Activated B cell treated with CpG ODN at 0.5 μM for 24 hours (primary cell): ENCODE results near the gene RPRD2. TPM values are rescaled to one million over a fixed set of nuclear protein-coding genes. Genes with fewer than 3 reads are reported as not detected.

ENCODE experiments used
- ATAC-seq: fragments of 200-7000 bp; cut with Tn5 transposase; one replicate; pipeline ENCODE4 v1.10.0; 2021; ENCODE audit warnings: low read depth, mild to moderate bottlenecking, moderate library complexity
- CTCF ChIA-PET: fragments of 350-600 bp; sonication (Branson Sonifier 250); formaldehyde crosslinking; loops from one replicate; lab custom pipeline; 2021; ENCODE audit warnings: antibody characterized with exemption; lab: Charles Lee
- POLR2A ChIA-PET: fragments of 350-600 bp; sonication (Branson Sonifier 250); formaldehyde crosslinking; loops from one replicate; lab custom pipeline; 2021; ENCODE audit warnings: antibody characterized with exemption; lab: Charles Lee
- DNase-seq: peaks from one replicate; pipeline ENCODE4 v3.0.0; 2022
- H3K27ac Mint-ChIP-seq: one replicate; pipeline ENCODE4 v1.8.0; 2020; ENCODE audit warnings: mixed read lengths
- H3K27me3 Mint-ChIP-seq: one replicate; pipeline ENCODE4 v1.8.0; 2021; ENCODE audit warnings: mixed read lengths
- H3K36me3 Mint-ChIP-seq: one replicate; pipeline ENCODE4 v1.8.0; 2021; ENCODE audit warnings: low read depth, mixed read lengths
- H3K4me1 Mint-ChIP-seq: one replicate; pipeline ENCODE4 v1.8.0; 2021; ENCODE audit warnings: mixed read lengths
- H3K4me3 Mint-ChIP-seq: one replicate; pipeline ENCODE4 v1.8.0; 2020; ENCODE audit warnings: mild to moderate bottlenecking, mixed read lengths
- H3K9me3 Mint-ChIP-seq: one replicate; pipeline ENCODE4 v1.8.0; 2020; ENCODE audit warnings: mixed read lengths
- CTCF ChIP-seq: fragments of 200-600 bp; IDR thresholded peaks from one replicate; pipeline ENCODE4 v1.8.0; 2022; ENCODE audit warnings: antibody characterized with exemption, mild to moderate bottlenecking
- intact Hi-C: fragments of 100-400 bp; cut with micrococcal nuclease; formaldehyde crosslinking; loops from one replicate; pipeline ENCODE4 v1.15.1; 2024
- total RNA-seq: library from RNA; stranded (reverse); gene quantifications from 2 replicates; pipeline ENCODE4 v1.2.3, GENCODE V29; 2022

Gene RPRD2
- total RNA-seq, 1 donor from 2014 or later = 28.6 TPM

GRCh38 chr1:150420560-150421265 lies 56.8 kb downstream of the RPRD2 start:
- TF ChIP-seq CTCF = no peak
- ChIA-PET POLR2A (no interaction called here), CTCF (no interaction called here)
- Mint-ChIP-seq H3K27me3 (no peaks in the 10 kb centered on the region), H3K9me3 (no peaks in the 10 kb centered on the region), H3K4me1 (peaks cover 9% of the 10 kb centered on the region), H3K36me3 (peaks cover 39% of the 10 kb centered on the region), H3K4me3 (no peak overlapping the region), H3K27ac (no peak overlapping the region)
- intact Hi-C loops = no loop called here
- ATAC-seq (no peak), DNase-seq (no peak)

- peaks cover under 1% of the 10 kb centered on the region for H3K4me1 Mint-ChIP-seq
- CTCF ChIA-PET = no interaction called here
Measured at GRCh38 chr1:150422541-150422940, 58.6 kb downstream of the RPRD2 start.

GRCh38 chr1:150429805-150430204 lies 65.9 kb downstream of the RPRD2 start:
- no peak for ATAC-seq

More at GRCh38 chr1:150422541-150422940, 58.6 kb downstream of the RPRD2 start:
- intact Hi-C loops = no loop called here
- TF ChIP-seq CTCF = no peak
- ATAC-seq (no peak), DNase-seq (no peak)
- Mint-ChIP-seq H3K27me3 (no peaks in the 10 kb centered on the region), H3K27ac (no peak overlapping the region), H3K4me3 (no peak overlapping the region), H3K9me3 (no peaks in the 10 kb centered on the region), H3K36me3 (peaks cover 41% of the 10 kb centered on the region)
- POLR2A ChIA-PET = no interaction called here

GRCh38 chr1:150441121-150441520 lies 77.2 kb downstream of the RPRD2 start:
- no peaks in the 10 kb centered on the region for H3K27me3 Mint-ChIP-seq
- CTCF ChIA-PET = no interaction called here
- intact Hi-C loops = loop anchor here (5.0 kb wide), 1 partner anchor 44 kb away; no protein-coding TSS in a partner anchor
- no peaks in the 10 kb centered on the region for H3K9me3 Mint-ChIP-seq
- H3K36me3 Mint-ChIP-seq = peaks cover 51% of the 10 kb centered on the region
- no peak for ATAC-seq
- no peak overlapping the region for H3K27ac Mint-ChIP-seq
- H3K4me1 Mint-ChIP-seq = no peaks in the 10 kb centered on the region
- no peak for TF ChIP-seq CTCF
- DNase-seq = no peak
- POLR2A ChIA-PET = interaction anchor here (1.2 kb wide), 1 partner anchor 77 kb away, joined by 5 read pairs; the partner anchor contains the start of gene RPRD2
- no peak overlapping the region for H3K4me3 Mint-ChIP-seq

More at GRCh38 chr1:150429805-150430204, 65.9 kb downstream of the RPRD2 start:
- ChIA-PET CTCF (interaction anchor here (1.9 to 2.3 kb wide), 2 partner anchors 66 to 173 kb away, joined by 4 to 14 read pairs; partner anchors contain the start of gene RPRD2), POLR2A (interaction anchor here (0.6 to 1.2 kb wide), 2 partner anchors 65 to 66 kb away, joined by 4 to 6 read pairs; partner anchors contain the start of gene RPRD2)
- TF ChIP-seq CTCF = no peak
- no peak for DNase-seq
- no peaks in the 10 kb centered on the region for H3K9me3 Mint-ChIP-seq
- no peaks in the 10 kb centered on the region for H3K27me3 Mint-ChIP-seq
- H3K4me1 Mint-ChIP-seq = peaks cover 2% of the 10 kb centered on the region
- H3K36me3 Mint-ChIP-seq = peaks cover 21% of the 10 kb centered on the region
- intact Hi-C loops = loop anchor here (10.0 kb wide), 1 partner anchor 65 kb away; the partner anchor contains the start of gene RPRD2
- H3K27ac Mint-ChIP-seq = no peak overlapping the region
- no peak overlapping the region for H3K4me3 Mint-ChIP-seq

- no peak for TF ChIP-seq CTCF
- H3K36me3 Mint-ChIP-seq = peaks cover 61% of the 10 kb centered on the region
- ATAC-seq (no peak), DNase-seq (no peak)
- no peak overlapping the region for H3K27ac Mint-ChIP-seq
- ChIA-PET CTCF (interaction anchor here (0.6 to 1.4 kb wide), 2 partner anchors 188 to 429 kb away, joined by 3 to 7 read pairs; no protein-coding TSS in a partner anchor), POLR2A (interaction anchor here (0.6 kb wide), 2 partner anchors 11 to 291 kb away, joined by 3 to 7 read pairs; no protein-coding TSS in a partner anchor)
- H3K9me3 Mint-ChIP-seq = no peaks in the 10 kb centered on the region
- H3K27me3 Mint-ChIP-seq = no peaks in the 10 kb centered on the region
- no peaks in the 10 kb centered on the region for H3K4me1 Mint-ChIP-seq
- intact Hi-C loops = loop anchor here (5.0 kb wide), 1 partner anchor 47 kb away; no protein-coding TSS in a partner anchor
- no peak overlapping the region for H3K4me3 Mint-ChIP-seq
Measured at GRCh38 chr1:150444232-150444631, 80.3 kb downstream of the RPRD2 start.
